ENCODE results near the gene RBBP8NL.
"Not testable (repeated sequence)": the region's sequence is repeated elsewhere in the genome, so short reads cannot be mapped to it uniquely, and the experiment has no call there.

RBBP8NL gene

GRCh38 chr20:62441987-62442539 lies 14.7 kb upstream of the RBBP8NL start:
- no peak for DNase-seq (ENCODE audit: low read depth)

GRCh38 chr20:62439218-62439617 lies 11.9 kb upstream of the RBBP8NL start:
- no peak for DNase-seq (ENCODE audit: low read depth)

- DNase-seq (ENCODE audit: low read depth) = no peak
Measured at GRCh38 chr20:62437927-62438326, 10.6 kb upstream of the RBBP8NL start.

- no peak for DNase-seq (ENCODE audit: low read depth)
Measured at GRCh38 chr20:62437496-62437895, 10.2 kb upstream of the RBBP8NL start.

- no peak for DNase-seq (ENCODE audit: low read depth)
Measured at GRCh38 chr20:62436692-62437091, 9.4 kb upstream of the RBBP8NL start.

GRCh38 chr20:62433658-62434497 lies 6.5 kb upstream of the RBBP8NL start:
- no peak for DNase-seq (ENCODE audit: low read depth)

- DNase-seq (ENCODE audit: low read depth) = no peak
Measured at GRCh38 chr20:62430866-62431447, 3.6 kb upstream of the RBBP8NL start.

GRCh38 chr20:62430311-62430853 lies 3.0 kb upstream of the RBBP8NL start:
- no peak for DNase-seq (ENCODE audit: low read depth)

- DNase-seq (ENCODE audit: low read depth) = no peak
Measured at GRCh38 chr20:62429455-62430310, 2.3 kb upstream of the RBBP8NL start.

GRCh38 chr20:62428396-62429295 lies 1.3 kb upstream of the RBBP8NL start:
- no peak for DNase-seq (ENCODE audit: low read depth)

- DNase-seq (ENCODE audit: low read depth) = no peak
Measured at GRCh38 chr20:62428002-62428372, 648 bp upstream of the RBBP8NL start.

- DNase-seq (ENCODE audit: low read depth) = no peak
Measured at GRCh38 chr20:62426699-62427131, 624 bp downstream of the RBBP8NL start.

GRCh38 chr20:62426059-62426348 lies 1.3 kb downstream of the RBBP8NL start:
- DNase-seq (ENCODE audit: low read depth) = not testable (repeated sequence)

- DNase-seq (ENCODE audit: low read depth) = no peak
Measured at GRCh38 chr20:62425281-62426058, 1.9 kb downstream of the RBBP8NL start.

GRCh38 chr20:62424249-62425107 lies 2.9 kb downstream of the RBBP8NL start:
- no peak for DNase-seq (ENCODE audit: low read depth)

- DNase-seq (ENCODE audit: low read depth) = no peak
Measured at GRCh38 chr20:62423326-62423706, 4.0 kb downstream of the RBBP8NL start.

GRCh38 chr20:62422636-62423325 lies 4.6 kb downstream of the RBBP8NL start:
- DNase-seq (ENCODE audit: low read depth) = no peak

- no peak for DNase-seq (ENCODE audit: low read depth)
Measured at GRCh38 chr20:62421716-62421990, 5.7 kb downstream of the RBBP8NL start.
